Measurements from ENCODE around the gene FFAR1.

GRCh38 chr19:35379992-35380391 is 32.3 kb downstream of the FFAR1 start:
- TF ChIP-seq CTCF (IDR thresholded peaks at IDR 0.05) (no peak), POLR2A (IDR thresholded peaks at IDR 0.05) (no peak), EP300 (IDR thresholded peaks at IDR 0.05; ENCODE audit: low read depth) (no peak), POLR2AphosphoS5 (IDR thresholded peaks at IDR 0.05) (no peak)

All from transverse colon (tissue), 4 donors.